PFSK-1 (cell line): ENCODE data around the gene HEPACAM.

Experiments
- FOXP2 ChIP-seq: optimal IDR thresholded peaks from 2 replicates; pipeline ENCODE3; 2011; ENCODE audit warnings: borderline replicate concordance, control low read depth, inconsistent platforms; ENCODE audit not compliant: insufficient read depth; ENCODE audit errors: extremely low read length, extremely low read depth
- POLR2AphosphoS5 ChIP-seq: IDR thresholded peaks from 2 replicates; pipeline ENCODE4 v1.6.1; 2012; ENCODE audit warnings: low read depth, mild to moderate bottlenecking, control low read depth, low read length, moderate library complexity
- REST ChIP-seq, 2 experiments: IDR thresholded peaks; 2 replicates each; pipeline versions ENCODE4 v1.6.1 to v1.8.0; 2011 to 2012; ENCODE audit warnings: low read depth in 2 of 2, low read length in 2 of 2, control low read depth in 1 of 2, inconsistent platforms in 1 of 2, mild to moderate bottlenecking in 1 of 2, moderate library complexity in 1 of 2; ENCODE audit not compliant: insufficient read depth in 1 of 2
- SIN3A ChIP-seq: IDR thresholded peaks from 2 replicates; pipeline ENCODE4 v1.6.1; 2012; ENCODE audit warnings: mild to moderate bottlenecking, low read length, moderate library complexity, borderline replicate concordance; ENCODE audit not compliant: insufficient read depth
- TAF1 ChIP-seq: IDR thresholded peaks from 2 replicates; pipeline ENCODE4 v1.6.1; 2012; ENCODE audit warnings: low read length, control low read depth, borderline replicate concordance; ENCODE audit not compliant: insufficient read depth

Gene HEPACAM

GRCh38 chr11:124889191-124890091 is 46.4 kb downstream of the HEPACAM start:
- TF ChIP-seq REST (IDR thresholded peaks at IDR 0.05; ENCODE audit: insufficient read depth in 1 of 2, low read depth in 2 of 2, low read length in 2 of 2) (no peak), TAF1 (no peak), POLR2AphosphoS5 (no peak), SIN3A (no peak), FOXP2 (no peak)

- TF ChIP-seq FOXP2 (no peak), POLR2AphosphoS5 (no peak), TAF1 (no peak), REST (IDR thresholded peaks at IDR 0.05; ENCODE audit: insufficient read depth in 1 of 2, low read depth in 2 of 2, low read length in 2 of 2) (no peak), SIN3A (no peak)
Observed at GRCh38 chr11:124887667-124888013, 48.2 kb downstream of the HEPACAM start.

GRCh38 chr11:124886978-124887666 is 48.7 kb downstream of the HEPACAM start:
- no peak for TF ChIP-seq TAF1
- no peak for TF ChIP-seq FOXP2
- TF ChIP-seq SIN3A = no peak
- TF ChIP-seq POLR2AphosphoS5 = no peak
- no peak for TF ChIP-seq REST (IDR thresholded peaks at IDR 0.05; ENCODE audit: insufficient read depth in 1 of 2, low read depth in 2 of 2, low read length in 2 of 2)

- TF ChIP-seq TAF1 = no peak
- TF ChIP-seq FOXP2 = no peak
Observed at GRCh38 chr11:124886476-124886875, 49.4 kb downstream of the HEPACAM start.

- no peak for TF ChIP-seq FOXP2
- no peak for TF ChIP-seq REST (IDR thresholded peaks at IDR 0.05; ENCODE audit: insufficient read depth in 1 of 2, low read depth in 2 of 2, low read length in 2 of 2)
- TF ChIP-seq SIN3A = no peak
- no peak for TF ChIP-seq POLR2AphosphoS5
- no peak for TF ChIP-seq TAF1
Observed at GRCh38 chr11:124884869-124885479, 50.9 kb downstream of the HEPACAM start.
